HT1080 (cell line): ENCODE results near the gene FAM177B. TPM values are rescaled to one million over a fixed set of nuclear protein-coding genes. Genes with fewer than 3 reads are reported as not detected.
A peak's percentile ranks its signal among the peaks of the same experiment; 100 is the strongest.

Experiments used
- DNase-seq: peaks from one replicate; pipeline ENCODE4 v3.0.0-alpha.2; 2015; ENCODE audit warnings: low read depth
- total RNA-seq: library from RNA; depleted of rRNA; stranded (reverse); fragments of >200 nt; shearing (Covaris generic); gene quantifications from 2 replicates; pipeline ENCODE4 v1.2.3, GENCODE V29; 2014; rRNA removed

The FAM177B gene
- total RNA-seq, 1 experiment from 2014 or later = not detected

DNA sequence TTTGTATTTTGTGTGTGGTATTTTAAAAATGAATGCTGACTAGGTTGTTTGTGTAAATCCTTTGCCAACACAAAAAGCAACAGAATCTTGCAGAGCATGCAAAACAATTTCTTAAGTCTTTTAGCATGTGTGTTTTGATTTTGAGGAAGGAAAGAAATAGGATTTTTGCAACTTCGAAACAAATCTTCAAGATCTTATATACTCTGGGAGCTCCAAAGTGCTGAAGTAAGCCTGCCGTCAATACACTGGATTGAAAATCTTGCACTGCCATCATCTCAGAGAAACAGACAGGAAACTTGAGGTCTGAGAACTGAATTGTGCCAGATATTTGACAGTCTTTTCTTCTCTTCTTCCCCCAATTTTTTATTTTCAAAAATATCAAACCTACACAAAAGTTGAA lies 48.5 kb downstream of the FAM177B start:
- no peak for DNase-seq

DNA sequence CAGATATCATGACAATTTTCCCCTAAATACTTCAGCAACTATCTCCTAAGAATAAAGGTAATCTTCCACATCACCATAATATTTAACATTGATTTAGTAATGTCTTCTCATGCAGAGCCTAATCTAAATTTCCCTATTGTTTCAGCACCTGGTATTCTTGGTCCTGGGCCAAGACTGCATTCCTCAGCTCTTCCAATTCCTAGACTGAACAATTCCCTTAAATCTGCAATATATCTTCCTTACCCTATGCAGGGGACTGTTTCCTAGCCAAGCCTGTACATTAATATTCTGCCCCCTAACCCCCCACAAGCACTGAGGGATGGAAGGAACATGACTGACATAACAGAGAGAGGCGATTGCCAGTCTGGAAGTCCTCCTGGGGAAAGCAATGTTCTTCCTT lies 49.1 kb downstream of the FAM177B start:
- DNase-seq = no peak

DNA sequence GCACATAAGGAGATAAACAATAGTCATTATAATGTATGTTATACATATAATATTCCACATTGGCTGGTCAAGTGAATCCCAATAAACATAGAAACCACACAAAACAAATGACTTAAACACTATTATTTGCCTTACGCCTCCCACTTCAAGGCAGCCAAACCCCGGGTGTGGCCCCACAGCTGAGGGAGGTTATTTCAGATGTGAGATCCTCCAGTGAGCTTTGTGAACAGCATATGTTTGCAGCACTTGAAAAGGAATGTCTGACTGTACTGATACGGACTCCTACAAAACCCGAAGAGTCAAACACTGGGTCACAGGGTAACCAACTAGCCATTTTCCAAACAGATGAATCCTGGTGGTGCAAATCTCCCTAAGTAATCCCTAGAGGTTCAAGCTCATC lies 50.7 kb downstream of the FAM177B start:
- no peak for DNase-seq

DNA sequence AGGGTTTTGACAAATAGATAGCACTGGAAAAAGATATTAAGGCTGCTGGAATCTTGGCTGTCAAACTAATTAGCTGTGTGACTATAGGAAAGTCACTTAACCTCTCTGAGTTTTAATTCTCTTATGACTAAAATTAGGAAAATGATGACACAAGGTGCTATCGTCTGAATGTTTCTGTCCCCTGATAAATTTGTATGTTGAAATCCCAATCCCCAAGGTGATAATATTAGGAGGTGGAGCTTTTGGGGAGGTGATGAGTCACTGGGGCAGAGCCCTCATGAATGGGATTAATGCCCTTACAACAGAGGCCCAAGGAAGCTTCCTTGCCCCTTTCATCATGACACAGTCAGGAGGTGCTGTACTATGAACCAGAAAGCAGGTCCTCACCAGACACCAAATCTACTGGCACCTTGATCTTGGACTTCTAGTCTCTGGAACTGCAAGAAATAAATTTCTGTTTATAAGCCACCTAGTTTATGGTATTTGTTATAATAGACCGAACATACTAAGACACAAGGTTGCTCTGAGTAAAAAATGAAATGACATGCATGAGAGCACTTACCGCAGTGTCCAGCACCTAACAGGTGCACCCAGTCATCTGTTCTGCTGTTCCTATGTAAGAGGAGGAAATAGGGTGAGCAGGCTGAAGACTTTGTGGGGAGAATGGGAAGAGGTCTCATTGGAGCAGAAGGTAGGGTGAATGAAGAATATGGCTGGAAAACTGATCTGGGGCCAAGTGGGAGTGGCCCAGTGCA lies 51.6 kb downstream of the FAM177B start:
- DNase-seq = no peak

DNA sequence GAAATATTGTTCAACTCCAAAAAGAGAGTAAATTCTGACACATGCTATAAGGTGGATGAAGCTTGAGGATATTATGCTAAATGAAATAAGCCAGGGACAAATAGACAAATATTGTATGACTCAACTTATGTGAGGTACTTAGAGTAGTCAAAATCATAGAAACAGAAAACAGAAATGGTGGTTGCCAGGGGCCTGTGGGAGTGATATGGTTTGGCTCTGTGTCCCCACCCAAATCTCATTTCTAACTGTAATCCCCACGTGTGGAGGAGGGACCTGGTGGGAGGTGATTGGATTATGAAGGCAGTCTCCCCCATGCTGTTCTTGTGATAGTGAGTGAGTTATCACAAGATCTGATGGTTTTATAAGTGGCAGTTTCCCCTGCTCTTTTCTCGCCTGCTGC lies 53.1 kb downstream of the FAM177B start:
- DNase-seq = no peak

DNA sequence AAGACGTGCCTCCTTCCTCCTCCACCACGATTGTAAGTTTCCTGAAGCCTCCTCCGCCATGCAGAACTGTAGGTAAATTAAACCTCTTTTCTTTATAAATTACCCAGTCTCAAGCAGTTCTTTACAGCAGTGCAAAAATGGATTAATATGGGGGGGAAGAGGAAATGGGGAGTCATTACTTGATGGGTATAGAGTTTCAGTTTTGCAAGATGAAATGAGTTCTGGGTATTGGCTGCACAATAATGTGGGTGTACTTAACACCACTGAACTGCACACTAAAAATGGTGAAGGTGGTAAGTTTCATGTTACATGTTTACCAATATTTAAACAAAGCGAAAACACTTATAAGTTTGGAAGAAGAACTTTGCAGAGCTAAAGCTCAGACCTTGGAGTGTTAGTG lies 53.5 kb downstream of the FAM177B start:
- no peak for DNase-seq

DNA sequence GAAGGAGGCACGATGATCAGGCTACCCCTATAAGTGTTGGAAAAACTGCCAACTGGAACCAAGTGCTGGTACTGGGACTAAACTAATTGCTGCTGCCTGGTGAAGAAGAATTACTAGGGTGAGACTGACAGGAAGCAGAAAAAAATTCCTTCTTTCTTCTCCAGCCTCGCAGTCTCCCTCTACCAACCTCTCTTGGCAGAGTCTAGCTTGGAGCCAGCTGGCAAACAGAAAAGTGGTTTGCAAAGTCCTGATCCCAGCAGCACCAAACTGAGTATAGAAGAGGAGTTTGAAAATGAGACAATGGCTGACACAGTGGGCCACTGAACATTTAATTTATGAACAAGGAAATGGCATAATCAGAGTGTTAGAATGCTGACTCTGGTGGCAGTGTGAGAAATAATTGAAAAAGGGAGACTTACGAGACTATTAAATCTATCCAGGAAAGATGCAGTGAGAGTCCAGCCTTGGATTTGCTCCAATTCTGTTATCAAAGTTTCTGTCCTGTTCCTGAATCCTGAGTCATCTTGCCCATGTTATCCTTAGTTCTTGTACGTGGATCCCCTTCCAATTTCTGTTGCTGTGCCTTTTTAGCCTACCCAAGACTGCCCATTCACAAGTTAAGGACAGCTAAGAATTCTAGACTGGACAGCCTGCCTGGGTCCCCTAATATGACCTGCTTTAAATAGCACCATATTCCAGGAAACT lies 54.2 kb downstream of the FAM177B start:
- DNase-seq = no peak

DNA sequence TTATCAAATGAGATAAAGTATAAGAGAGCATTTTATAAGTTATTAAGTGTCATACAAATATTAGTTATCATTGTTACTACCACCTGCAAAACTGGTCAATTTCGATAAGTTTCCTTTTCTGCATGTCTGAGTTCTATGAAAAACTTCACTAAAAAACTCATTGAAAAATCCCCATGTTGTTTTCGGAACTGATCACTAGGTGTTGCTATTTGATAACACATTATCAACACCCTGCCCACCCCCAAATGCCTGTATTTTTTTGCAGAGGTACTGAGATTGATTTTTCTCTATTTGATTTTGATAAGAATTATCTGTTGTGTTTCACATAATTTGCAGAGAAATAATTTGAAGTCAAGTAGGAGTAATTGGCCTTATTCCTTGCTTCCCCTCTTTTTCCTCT lies 55.7 kb downstream of the FAM177B start:
- DNase-seq = peak; percentile 22

DNA sequence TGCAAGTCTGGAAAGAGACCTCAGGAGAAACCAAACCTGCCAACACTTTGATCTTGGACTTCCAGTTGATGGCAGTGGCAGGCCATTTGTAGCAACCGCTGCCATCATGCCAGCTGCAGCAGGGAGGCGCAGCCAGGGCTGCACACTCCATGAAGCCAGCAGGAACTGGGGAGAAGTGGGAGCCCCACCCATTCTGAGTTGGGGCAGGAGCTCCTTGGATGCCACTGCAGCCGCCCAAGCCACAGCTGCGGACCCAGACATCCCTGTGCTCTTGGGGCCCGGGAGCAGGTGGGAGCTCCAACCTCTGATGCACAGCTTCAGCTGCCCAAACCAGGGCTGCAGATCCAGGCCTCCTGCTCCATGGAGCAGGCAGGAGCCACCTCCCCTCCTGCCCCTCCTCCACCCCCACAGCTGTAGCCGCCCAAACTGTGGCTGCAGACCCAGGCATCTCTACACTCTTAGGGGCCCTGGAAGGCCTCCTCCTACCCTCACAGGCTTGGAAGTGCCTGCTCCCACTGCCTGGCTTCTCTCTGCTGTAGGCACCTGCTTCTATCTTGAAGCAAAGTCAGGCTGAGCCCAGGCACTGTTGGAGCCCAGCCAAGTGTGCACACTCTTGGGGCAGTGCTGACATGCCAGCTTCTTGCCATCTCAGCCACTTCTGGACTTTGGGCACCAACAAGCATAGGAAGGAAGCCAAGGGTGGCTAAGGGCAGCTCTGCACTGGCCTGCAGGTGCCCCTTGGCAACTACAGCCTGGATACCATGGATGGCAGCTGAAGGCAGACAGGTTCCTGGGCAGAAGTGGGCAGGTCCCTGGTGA lies 57.9 kb downstream of the FAM177B start:
- peak; percentile 38 for DNase-seq

DNA sequence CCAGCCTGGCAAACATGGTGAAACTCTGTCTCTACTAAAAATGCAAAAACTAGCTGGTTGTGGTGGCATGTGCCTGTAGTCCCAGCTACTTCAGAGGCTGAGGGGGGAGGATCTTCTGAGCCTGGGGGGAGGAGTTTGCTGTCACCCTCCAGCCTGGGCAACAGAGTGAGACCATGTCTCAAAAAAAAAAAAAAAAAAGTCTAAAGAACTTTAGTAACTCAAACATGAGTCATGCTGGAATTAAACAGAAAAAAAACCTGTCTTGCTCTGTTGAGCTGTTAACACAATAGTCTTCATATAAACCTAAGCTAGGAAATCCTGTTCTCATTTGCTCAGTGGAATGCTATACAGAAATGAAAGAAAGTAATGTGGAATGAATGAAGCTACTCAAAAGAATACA lies 61.1 kb downstream of the FAM177B start:
- peak; percentile 84 for DNase-seq

DNA sequence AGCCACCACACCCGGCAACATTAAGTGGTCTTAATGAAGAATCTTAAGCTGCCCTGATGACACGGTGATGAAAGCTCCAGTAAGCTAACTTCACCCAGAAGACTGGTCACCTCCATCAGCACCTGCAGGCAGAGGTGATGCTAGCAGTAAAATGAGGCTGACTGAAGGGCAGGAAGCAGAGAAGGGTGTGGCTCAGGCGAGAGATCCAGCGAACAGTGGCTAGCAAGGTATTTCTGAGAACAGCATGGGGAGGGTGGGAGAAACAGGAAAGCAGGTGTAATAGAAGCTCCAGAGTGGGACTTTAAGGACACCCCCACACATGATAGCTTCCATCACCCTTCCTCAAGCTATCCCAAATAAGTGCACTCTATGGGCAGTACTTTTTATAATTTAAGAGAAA lies 62.0 kb downstream of the FAM177B start:
- no peak for DNase-seq

Other genes starting within 250 kb of the FAM177B start
- gene HHIPL2, start 189.1 kb upstream of the FAM177B start, total RNA-seq = 0.70 and 1.3 TPM in 2 replicates
- 14.5 and 15.4 TPM in 2 replicates for gene TAF1A, start 147.3 kb upstream of the FAM177B start, total RNA-seq
- gene MIA3, start 119.1 kb upstream of the FAM177B start, total RNA-seq = 22.8 and 30.5 TPM in 2 replicates
- gene AIDA, start 24.7 kb upstream of the FAM177B start, total RNA-seq = 18.7 and 37.2 TPM in 2 replicates
- gene BROX, start 24.6 kb upstream of the FAM177B start, total RNA-seq = 51.8 and 59.0 TPM in 2 replicates
- 0.84 and 1.3 TPM in 2 replicates for gene DISP1, start 77.8 kb downstream of the FAM177B start, total RNA-seq